GM12878 (cell line): Measurements from ENCODE around the gene NCF2. TPM values are rescaled to one million over a fixed set of nuclear protein-coding genes. Genes with fewer than 3 reads are reported as not detected.

Experiments
- BMI1 ChIP-seq: fragments of 450-650 bp; IDR thresholded peaks from 2 replicates; pipeline ENCODE4 v1.6.1; 2016; ENCODE audit warnings: mild to moderate bottlenecking, moderate library complexity, borderline replicate concordance
- CBX3 ChIP-seq: fragments of 200-600 bp; sonication (generic); IDR thresholded peaks from 2 replicates; pipeline ENCODE4 v1.6.1; 2016; ENCODE audit warnings: low read depth, borderline replicate concordance
- CHD2 ChIP-seq: IDR thresholded peaks from 2 replicates; pipeline ENCODE4 v1.6.1; 2011; ENCODE audit warnings: low read depth, low read length, improper control_type of control experiment, borderline replicate concordance
- FOXK2 ChIP-seq: fragments of 450-650 bp; IDR thresholded peaks from 2 replicates; pipeline ENCODE4 v1.6.1; 2017; ENCODE audit warnings: mild to moderate bottlenecking, moderate library complexity
- GATAD2B ChIP-seq: fragments of 450-650 bp; conservative IDR thresholded peaks from 2 replicates; pipeline ENCODE4 v1.6.1; 2017; ENCODE audit warnings: low read depth, mild to moderate bottlenecking, moderate library complexity
- HCFC1 ChIP-seq: fragments of 150-350 bp; IDR thresholded peaks from 2 replicates; pipeline ENCODE4 v1.6.1; 2014; ENCODE audit warnings: low read length
- IKZF1 ChIP-seq: fragments of 450-650 bp; conservative IDR thresholded peaks from 2 replicates; pipeline ENCODE4 v1.6.1; 2017; ENCODE audit warnings: antibody characterized with exemption, mild to moderate bottlenecking
- MEF2A ChIP-seq: IDR thresholded peaks from 2 replicates; pipeline ENCODE4 v1.6.1; 2011; ENCODE audit warnings: low read depth, mild to moderate bottlenecking, low read length, moderate library complexity; ENCODE audit not compliant: insufficient read depth
- MEF2B ChIP-seq: fragments of 450-650 bp; IDR thresholded peaks from 2 replicates; pipeline ENCODE4 v1.6.1; 2018; ENCODE audit warnings: mild to moderate bottlenecking, moderate library complexity; ENCODE audit not compliant: partially characterized antibody, poor library complexity, severe bottlenecking
- PML ChIP-seq: IDR thresholded peaks from 2 replicates; pipeline ENCODE4 v1.6.1; 2012; ENCODE audit warnings: low read length, inconsistent platforms
- SREBF1 ChIP-seq: IDR thresholded peaks from 2 replicates; pipeline ENCODE4 v1.6.1; 2012; ENCODE audit warnings: mild to moderate bottlenecking, low read length
- STAT1 ChIP-seq: fragments of 450-650 bp; conservative IDR thresholded peaks from 2 replicates; pipeline ENCODE4 v1.6.1; 2014; ENCODE audit warnings: antibody characterized with exemption, mild to moderate bottlenecking
- SUZ12 ChIP-seq: fragments of 200-600 bp; sonication (generic); IDR thresholded peaks from one replicate; pipeline ENCODE4 v1.6.1; 2018; ENCODE audit warnings: antibody characterized with exemption, mild to moderate bottlenecking; ENCODE audit not compliant: unreplicated experiment
- TCF12 ChIP-seq: IDR thresholded peaks from 2 replicates; pipeline ENCODE4 v1.6.1; 2011; ENCODE audit warnings: low read depth, mild to moderate bottlenecking, low read length
- ZNF384 ChIP-seq: IDR thresholded peaks from 2 replicates; pipeline ENCODE4 v1.6.1; 2012; ENCODE audit warnings: low read depth, mild to moderate bottlenecking, low read length, improper control_type of control experiment, borderline replicate concordance
- ZSCAN29 ChIP-seq: fragments of 450-650 bp; IDR thresholded peaks from 2 replicates; pipeline ENCODE4 v1.6.1; 2017; ENCODE audit warnings: mild to moderate bottlenecking, moderate library complexity
- polyA plus RNA-seq, 11 experiments: library from polyadenylated mRNA; depleted of rRNA in 4 of 11; unstranded in 6 of 11; stranded (reverse) in 5 of 11; fragments of >200 nt; fragmentation: Nextera tagmentation in 4 of 11; fragmentation: Illumina TruSeq in 1 of 11; extraction: Ambion mirVana in 4 of 11; extraction: Trizol in 1 of 11; gene quantifications; 1 replicate in 1 of 11; 2 replicates in 10 of 11; pipeline versions ENCODE4 v1.2.1 to v1.2.3, GENCODE V29; 2011 to 2016; ENCODE audit warnings: inconsistent platforms in 2 of 11, missing spikeins in 2 of 11, low read depth in 1 of 11
- total RNA-seq, 4 experiments: library from RNA; depleted of rRNA in 3 of 4; stranded (reverse); fragments of >200 nt in 3 of 4; fragmentation: Illumina TruSeq in 1 of 4; extraction: Trizol in 1 of 4; gene quantifications; 2 replicates each; pipeline versions ENCODE4 v1.2.1 to v1.2.3, GENCODE V29; 2013 to 2021
- TF ChIP-seq, protein P1 (sequence below): fragments of 450-650 bp; IDR thresholded peaks from 2 replicates; pipeline ENCODE4 v1.6.1; 2017; ENCODE audit warnings: mild to moderate bottlenecking, moderate library complexity
- TF ChIP-seq, protein P2 (sequence below): IDR thresholded peaks from 2 replicates; pipeline ENCODE4 v1.6.1; 2011; ENCODE audit warnings: low read depth, low read length, improper control_type of control experiment, borderline replicate concordance
- TF ChIP-seq, protein P3 (sequence below): IDR thresholded peaks from 2 replicates; pipeline ENCODE4 v1.6.1; 2011; ENCODE audit warnings: low read depth, mild to moderate bottlenecking, low read length, moderate library complexity, borderline replicate concordance; ENCODE audit errors: extremely low read depth
- TF ChIP-seq, protein P4 (sequence below): fragments of 450-650 bp; IDR thresholded peaks from 2 replicates; pipeline ENCODE4 v1.6.1; 2016; ENCODE audit warnings: mild to moderate bottlenecking
- TF ChIP-seq, protein P5 (sequence below): fragments of 450-650 bp; conservative IDR thresholded peaks from 2 replicates; pipeline ENCODE4 v1.6.1; 2017; ENCODE audit warnings: mild to moderate bottlenecking, moderate library complexity
- TF ChIP-seq, protein P6 (sequence below): fragments of 450-650 bp; IDR thresholded peaks from 2 replicates; pipeline ENCODE4 v1.6.1; 2016; ENCODE audit warnings: mild to moderate bottlenecking

NCF2 gene
- total and polyA plus RNA-seq, 10 of the 15 experiments (the other 5 are each of a cell fraction or from before 2014, with no cell fraction given), result 31.4 to 256 (median 77.1) TPM

DNA sequence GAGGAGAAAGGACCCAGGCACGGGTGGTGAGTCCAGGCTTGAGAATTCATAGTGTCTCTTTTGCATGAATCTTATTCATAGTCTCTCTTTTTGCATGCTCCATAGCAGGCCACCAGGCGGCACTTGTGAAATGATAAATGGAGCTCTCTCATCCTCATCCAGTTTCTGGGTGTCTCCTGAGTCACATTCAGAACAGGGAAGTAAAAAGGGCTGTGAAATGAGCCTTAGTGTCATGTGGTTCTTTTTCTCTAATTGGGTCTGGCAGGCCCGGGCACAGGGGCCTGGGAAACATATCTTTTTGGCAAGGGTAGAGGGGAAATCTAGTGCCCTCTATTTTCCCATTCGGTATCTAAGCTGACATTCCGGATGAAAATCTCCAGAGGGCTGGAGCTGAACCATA is 19.1 kb upstream of the NCF2 start (continued):
- TF ChIP-seq CHD2, result no peak
- TF ChIP-seq, protein P1, sequence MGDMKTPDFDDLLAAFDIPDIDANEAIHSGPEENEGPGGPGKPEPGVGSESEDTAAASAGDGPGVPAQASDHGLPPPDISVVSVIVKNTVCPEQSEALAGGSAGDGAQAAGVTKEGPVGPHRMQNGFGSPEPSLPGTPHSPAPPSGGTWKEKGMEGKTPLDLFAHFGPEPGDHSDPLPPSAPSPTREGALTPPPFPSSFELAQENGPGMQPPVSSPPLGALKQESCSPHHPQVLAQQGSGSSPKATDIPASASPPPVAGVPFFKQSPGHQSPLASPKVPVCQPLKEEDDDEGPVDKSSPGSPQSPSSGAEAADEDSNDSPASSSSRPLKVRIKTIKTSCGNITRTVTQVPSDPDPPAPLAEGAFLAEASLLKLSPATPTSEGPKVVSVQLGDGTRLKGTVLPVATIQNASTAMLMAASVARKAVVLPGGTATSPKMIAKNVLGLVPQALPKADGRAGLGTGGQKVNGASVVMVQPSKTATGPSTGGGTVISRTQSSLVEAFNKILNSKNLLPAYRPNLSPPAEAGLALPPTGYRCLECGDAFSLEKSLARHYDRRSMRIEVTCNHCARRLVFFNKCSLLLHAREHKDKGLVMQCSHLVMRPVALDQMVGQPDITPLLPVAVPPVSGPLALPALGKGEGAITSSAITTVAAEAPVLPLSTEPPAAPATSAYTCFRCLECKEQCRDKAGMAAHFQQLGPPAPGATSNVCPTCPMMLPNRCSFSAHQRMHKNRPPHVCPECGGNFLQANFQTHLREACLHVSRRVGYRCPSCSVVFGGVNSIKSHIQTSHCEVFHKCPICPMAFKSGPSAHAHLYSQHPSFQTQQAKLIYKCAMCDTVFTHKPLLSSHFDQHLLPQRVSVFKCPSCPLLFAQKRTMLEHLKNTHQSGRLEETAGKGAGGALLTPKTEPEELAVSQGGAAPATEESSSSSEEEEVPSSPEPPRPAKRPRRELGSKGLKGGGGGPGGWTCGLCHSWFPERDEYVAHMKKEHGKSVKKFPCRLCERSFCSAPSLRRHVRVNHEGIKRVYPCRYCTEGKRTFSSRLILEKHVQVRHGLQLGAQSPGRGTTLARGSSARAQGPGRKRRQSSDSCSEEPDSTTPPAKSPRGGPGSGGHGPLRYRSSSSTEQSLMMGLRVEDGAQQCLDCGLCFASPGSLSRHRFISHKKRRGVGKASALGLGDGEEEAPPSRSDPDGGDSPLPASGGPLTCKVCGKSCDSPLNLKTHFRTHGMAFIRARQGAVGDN, result peak; percentile 85
- no peak for TF ChIP-seq ZSCAN29
- no peak for TF ChIP-seq CBX3
- no peak for TF ChIP-seq FOXK2
- TF ChIP-seq SREBF1, result no peak
- no peak for TF ChIP-seq GATAD2B
- no peak for TF ChIP-seq SUZ12
- TF ChIP-seq HCFC1, result no peak
- TF ChIP-seq, protein P2, sequence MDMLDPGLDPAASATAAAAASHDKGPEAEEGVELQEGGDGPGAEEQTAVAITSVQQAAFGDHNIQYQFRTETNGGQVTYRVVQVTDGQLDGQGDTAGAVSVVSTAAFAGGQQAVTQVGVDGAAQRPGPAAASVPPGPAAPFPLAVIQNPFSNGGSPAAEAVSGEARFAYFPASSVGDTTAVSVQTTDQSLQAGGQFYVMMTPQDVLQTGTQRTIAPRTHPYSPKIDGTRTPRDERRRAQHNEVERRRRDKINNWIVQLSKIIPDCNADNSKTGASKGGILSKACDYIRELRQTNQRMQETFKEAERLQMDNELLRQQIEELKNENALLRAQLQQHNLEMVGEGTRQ, result no peak; the same call in 1 of the 2 replicates
- TF ChIP-seq, protein P3, sequence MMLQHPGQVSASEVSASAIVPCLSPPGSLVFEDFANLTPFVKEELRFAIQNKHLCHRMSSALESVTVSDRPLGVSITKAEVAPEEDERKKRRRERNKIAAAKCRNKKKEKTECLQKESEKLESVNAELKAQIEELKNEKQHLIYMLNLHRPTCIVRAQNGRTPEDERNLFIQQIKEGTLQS, result no peak
- TF ChIP-seq, protein P4, sequence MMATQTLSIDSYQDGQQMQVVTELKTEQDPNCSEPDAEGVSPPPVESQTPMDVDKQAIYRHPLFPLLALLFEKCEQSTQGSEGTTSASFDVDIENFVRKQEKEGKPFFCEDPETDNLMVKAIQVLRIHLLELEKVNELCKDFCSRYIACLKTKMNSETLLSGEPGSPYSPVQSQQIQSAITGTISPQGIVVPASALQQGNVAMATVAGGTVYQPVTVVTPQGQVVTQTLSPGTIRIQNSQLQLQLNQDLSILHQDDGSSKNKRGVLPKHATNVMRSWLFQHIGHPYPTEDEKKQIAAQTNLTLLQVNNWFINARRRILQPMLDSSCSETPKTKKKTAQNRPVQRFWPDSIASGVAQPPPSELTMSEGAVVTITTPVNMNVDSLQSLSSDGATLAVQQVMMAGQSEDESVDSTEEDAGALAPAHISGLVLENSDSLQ, result no peak
- TF ChIP-seq, protein P5, sequence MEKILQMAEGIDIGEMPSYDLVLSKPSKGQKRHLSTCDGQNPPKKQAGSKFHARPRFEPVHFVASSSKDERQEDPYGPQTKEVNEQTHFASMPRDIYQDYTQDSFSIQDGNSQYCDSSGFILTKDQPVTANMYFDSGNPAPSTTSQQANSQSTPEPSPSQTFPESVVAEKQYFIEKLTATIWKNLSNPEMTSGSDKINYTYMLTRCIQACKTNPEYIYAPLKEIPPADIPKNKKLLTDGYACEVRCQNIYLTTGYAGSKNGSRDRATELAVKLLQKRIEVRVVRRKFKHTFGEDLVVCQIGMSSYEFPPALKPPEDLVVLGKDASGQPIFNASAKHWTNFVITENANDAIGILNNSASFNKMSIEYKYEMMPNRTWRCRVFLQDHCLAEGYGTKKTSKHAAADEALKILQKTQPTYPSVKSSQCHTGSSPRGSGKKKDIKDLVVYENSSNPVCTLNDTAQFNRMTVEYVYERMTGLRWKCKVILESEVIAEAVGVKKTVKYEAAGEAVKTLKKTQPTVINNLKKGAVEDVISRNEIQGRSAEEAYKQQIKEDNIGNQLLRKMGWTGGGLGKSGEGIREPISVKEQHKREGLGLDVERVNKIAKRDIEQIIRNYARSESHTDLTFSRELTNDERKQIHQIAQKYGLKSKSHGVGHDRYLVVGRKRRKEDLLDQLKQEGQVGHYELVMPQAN, result peak; percentile 48; the same call in 1 of the 2 replicates
- TF ChIP-seq BMI1, result no peak
- TF ChIP-seq TCF12, result 0 out of 2 replicates have a peak, but pooled peaks have one; percentile 14
- no peak for TF ChIP-seq STAT1
- TF ChIP-seq, protein P6, sequence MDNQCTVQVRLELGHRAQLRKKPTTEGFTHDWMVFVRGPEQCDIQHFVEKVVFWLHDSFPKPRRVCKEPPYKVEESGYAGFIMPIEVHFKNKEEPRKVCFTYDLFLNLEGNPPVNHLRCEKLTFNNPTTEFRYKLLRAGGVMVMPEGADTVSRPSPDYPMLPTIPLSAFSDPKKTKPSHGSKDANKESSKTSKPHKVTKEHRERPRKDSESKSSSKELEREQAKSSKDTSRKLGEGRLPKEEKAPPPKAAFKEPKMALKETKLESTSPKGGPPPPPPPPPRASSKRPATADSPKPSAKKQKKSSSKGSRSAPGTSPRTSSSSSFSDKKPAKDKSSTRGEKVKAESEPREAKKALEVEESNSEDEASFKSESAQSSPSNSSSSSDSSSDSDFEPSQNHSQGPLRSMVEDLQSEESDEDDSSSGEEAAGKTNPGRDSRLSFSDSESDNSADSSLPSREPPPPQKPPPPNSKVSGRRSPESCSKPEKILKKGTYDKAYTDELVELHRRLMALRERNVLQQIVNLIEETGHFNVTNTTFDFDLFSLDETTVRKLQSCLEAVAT, result no peak; the same call in 1 of the 2 replicates
- peak; percentile 78 for TF ChIP-seq IKZF1
- TF ChIP-seq MEF2A, result no peak
- TF ChIP-seq ZNF384, result no peak
- no peak for TF ChIP-seq PML
- TF ChIP-seq MEF2B, result peak; percentile 44
